Thoracic aorta (tissue), 2 donors: Measurements from ENCODE around the gene GMDS. TPM values are rescaled to one million over a fixed set of nuclear protein-coding genes. Genes with fewer than 3 reads are reported as not detected.

Source experiments
- ATAC-seq: fragments of 150-250 bp; one replicate; pipeline ENCODE4 v1.8.0; 2017; ENCODE audit warnings: low read depth; ENCODE audit not compliant: insufficient number of reproducible peaks, low FRiP score
- DNase-seq: peaks from one replicate; pipeline ENCODE4 v3.0.0-alpha.2; 2020; ENCODE audit warnings: low spot score
- H3K27ac ChIP-seq, 2 donors: fragments of 200-600 bp; sonication (generic); 1 replicate in 1 of 2; 2 replicates in 1 of 2; pipeline ENCODE4 v1.5.1; 2016; ENCODE audit warnings: mild to moderate bottlenecking in 2 of 2, moderate library complexity in 2 of 2
- H3K27me3 ChIP-seq: fragments of 200-600 bp; sonication (generic); replicated peaks from 2 replicates; pipeline ENCODE4 v1.6.0; 2016; ENCODE audit warnings: mild to moderate bottlenecking; ENCODE audit not compliant: insufficient read depth
- H3K36me3 ChIP-seq: fragments of 200-600 bp; sonication (generic); one replicate; pipeline ENCODE4 v1.5.1; 2016
- H3K4me1 ChIP-seq, 2 donors: fragments of 200-600 bp; sonication (generic); 1 replicate in 1 of 2; 2 replicates in 1 of 2; pipeline versions ENCODE4 v1.5.1 to v1.6.0; 2016; ENCODE audit warnings: low read depth in 2 of 2, mild to moderate bottlenecking in 1 of 2; ENCODE audit not compliant: control insufficient read depth in 1 of 2
- H3K4me3 ChIP-seq: fragments of 200-600 bp; sonication (generic); 2 replicates; pipeline ENCODE4 v1.5.1; 2016; ENCODE audit warnings: mild to moderate bottlenecking
- H3K9me3 ChIP-seq: fragments of 200-600 bp; sonication (generic); 2 replicates; pipeline ENCODE4 v1.5.1; 2016
- total RNA-seq, 2 donors: library from RNA; depleted of rRNA; stranded (reverse); fragments of >200 nt; gene quantifications; one replicate each; pipeline versions ENCODE4 v1.1.0 to v1.2.3, GENCODE V29; 2016
- TF ChIP-seq, protein P1 (sequence below): fragments of 200-600 bp; sonication (generic); IDR thresholded peaks from one replicate; pipeline ENCODE4 v1.5.1; 2019; ENCODE audit warnings: antibody characterized with exemption

Gene GMDS
- total RNA-seq, 2 donors from 2014 or later, result 87.8 to 87.9 TPM

DNA sequence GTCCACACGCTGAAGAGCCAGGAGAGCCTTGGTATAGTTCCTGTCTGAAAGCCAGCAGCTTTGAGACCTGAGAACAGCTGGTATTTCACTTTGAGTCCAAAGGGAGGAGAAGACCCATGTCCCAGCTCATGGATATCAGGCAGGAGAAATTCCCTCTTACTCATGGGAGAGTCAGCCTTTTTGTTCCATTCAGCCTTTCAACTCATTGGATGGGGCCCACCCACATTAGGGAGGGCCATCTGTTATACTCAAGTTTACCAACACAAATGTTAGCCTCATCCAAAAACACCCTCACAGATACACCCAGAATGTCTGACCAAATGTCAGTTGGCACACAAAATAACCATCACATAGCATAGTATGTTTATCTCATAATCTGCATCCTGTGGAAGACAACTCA is 80.1 kb downstream of the GMDS start:
- Histone ChIP-seq H3K9me3 (no peaks in the 10 kb centered on the region), H3K27ac (no peak overlapping the region), H3K4me1 (peaks cover 21 to 54% of the 10 kb centered on the region in 2 donors), H3K27me3 (no peaks in the 10 kb centered on the region), H3K4me3 (no peak overlapping the region), H3K36me3 (no peaks in the 10 kb centered on the region)
- no peak for ATAC-seq
- TF ChIP-seq, protein P1, sequence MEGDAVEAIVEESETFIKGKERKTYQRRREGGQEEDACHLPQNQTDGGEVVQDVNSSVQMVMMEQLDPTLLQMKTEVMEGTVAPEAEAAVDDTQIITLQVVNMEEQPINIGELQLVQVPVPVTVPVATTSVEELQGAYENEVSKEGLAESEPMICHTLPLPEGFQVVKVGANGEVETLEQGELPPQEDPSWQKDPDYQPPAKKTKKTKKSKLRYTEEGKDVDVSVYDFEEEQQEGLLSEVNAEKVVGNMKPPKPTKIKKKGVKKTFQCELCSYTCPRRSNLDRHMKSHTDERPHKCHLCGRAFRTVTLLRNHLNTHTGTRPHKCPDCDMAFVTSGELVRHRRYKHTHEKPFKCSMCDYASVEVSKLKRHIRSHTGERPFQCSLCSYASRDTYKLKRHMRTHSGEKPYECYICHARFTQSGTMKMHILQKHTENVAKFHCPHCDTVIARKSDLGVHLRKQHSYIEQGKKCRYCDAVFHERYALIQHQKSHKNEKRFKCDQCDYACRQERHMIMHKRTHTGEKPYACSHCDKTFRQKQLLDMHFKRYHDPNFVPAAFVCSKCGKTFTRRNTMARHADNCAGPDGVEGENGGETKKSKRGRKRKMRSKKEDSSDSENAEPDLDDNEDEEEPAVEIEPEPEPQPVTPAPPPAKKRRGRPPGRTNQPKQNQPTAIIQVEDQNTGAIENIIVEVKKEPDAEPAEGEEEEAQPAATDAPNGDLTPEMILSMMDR, result no peak
- no peak for DNase-seq

DNA sequence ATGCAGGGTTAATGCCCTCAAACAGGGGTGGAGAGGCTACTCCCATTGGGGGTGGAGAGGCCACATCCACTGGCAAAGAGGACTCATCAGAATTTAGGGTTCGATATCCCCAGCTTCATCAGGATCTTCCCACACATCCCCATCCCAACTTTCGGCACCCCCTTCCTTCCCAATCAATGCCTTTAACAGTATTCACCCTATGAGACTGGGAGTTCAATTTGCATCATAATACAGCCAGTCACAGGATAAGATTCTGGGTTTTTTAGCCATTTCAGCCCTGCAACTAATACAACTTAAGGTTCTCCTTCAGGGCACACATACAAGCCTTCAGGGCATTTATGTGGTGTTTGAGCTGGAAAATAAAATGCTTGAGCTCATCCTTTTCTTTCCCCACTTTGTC is 80.9 kb downstream of the GMDS start:
- H3K9me3 ChIP-seq, result no peaks in the 10 kb centered on the region
- H3K4me3 ChIP-seq, result no peak overlapping the region
- no peak for ATAC-seq
- TF ChIP-seq, protein P1, result no peak
- H3K4me1 ChIP-seq, result peaks cover 19 to 49% of the 10 kb centered on the region in 2 donors
- DNase-seq, result no peak
- no peak overlapping the region for H3K27ac ChIP-seq
- no peaks in the 10 kb centered on the region for H3K36me3 ChIP-seq
- no peaks in the 10 kb centered on the region for H3K27me3 ChIP-seq

DNA sequence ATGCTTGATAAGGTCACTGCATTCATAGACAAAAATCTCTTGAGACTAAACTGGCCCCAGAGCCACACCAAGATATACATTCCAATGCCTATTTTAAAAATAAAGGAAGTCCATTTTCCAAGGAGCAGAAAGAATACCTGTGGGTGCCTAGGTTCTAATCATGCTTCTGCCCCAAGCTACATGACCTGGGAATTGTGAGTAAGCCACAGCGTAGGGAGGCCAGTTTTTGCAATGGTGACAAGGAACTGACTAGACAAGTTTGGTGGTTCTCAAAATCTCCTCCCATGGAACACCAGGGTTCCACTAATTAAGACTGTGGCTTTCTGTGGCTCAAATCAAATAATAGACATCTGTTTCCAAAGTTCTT is 83.3 kb downstream of the GMDS start:
- Histone ChIP-seq H3K36me3 (no peaks in the 10 kb centered on the region), H3K9me3 (no peaks in the 10 kb centered on the region), H3K4me3 (no peak overlapping the region), H3K27ac (peak overlapping the region; percentile 29 to 48), H3K27me3 (no peaks in the 10 kb centered on the region), H3K4me1 (peaks cover 12 to 31% of the 10 kb centered on the region in 2 donors)
- ATAC-seq (no peak), DNase-seq (no peak)
- TF ChIP-seq, protein P1, result no peak

DNA sequence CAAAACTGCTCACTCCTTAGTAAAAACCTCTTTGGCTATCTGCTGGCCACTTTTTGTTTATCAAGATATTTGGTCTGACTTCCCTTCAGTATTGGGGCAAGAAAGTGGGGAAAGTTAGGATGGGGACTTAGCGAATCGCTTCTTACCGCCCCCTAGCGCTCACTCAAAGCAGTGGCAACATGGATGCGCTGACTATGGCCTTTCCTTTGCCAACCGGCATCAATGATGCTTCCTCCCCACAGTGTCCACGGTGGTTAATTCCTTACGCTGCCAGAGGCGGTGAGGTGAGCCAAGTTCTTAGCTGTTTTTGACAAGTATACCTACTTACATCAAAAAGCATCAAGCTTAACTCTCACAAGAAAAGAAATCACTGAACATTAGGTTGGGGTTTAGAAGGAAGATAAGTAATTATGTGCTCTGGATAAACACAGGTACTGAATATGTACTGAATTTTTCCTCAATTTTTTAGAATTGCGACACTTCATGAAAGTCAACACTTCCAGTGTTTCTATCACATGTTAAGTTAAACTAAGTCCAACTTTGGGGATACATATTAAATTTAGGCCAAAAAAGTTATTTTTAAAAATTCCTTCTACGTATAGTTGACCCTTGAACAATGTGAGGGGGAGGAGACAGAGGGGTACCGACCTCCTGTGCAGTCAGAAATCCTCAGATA is 86.7 kb downstream of the GMDS start:
- DNase-seq (no peak), ATAC-seq (no peak)
- peaks cover 12 to 26% of the 10 kb centered on the region in 2 donors for H3K4me1 ChIP-seq
- no peaks in the 10 kb centered on the region for H3K27me3 ChIP-seq
- no peaks in the 10 kb centered on the region for H3K36me3 ChIP-seq
- TF ChIP-seq, protein P1, result peak; percentile 15
- no peak overlapping the region for H3K27ac ChIP-seq
- no peak overlapping the region for H3K4me3 ChIP-seq
- no peaks in the 10 kb centered on the region for H3K9me3 ChIP-seq

DNA sequence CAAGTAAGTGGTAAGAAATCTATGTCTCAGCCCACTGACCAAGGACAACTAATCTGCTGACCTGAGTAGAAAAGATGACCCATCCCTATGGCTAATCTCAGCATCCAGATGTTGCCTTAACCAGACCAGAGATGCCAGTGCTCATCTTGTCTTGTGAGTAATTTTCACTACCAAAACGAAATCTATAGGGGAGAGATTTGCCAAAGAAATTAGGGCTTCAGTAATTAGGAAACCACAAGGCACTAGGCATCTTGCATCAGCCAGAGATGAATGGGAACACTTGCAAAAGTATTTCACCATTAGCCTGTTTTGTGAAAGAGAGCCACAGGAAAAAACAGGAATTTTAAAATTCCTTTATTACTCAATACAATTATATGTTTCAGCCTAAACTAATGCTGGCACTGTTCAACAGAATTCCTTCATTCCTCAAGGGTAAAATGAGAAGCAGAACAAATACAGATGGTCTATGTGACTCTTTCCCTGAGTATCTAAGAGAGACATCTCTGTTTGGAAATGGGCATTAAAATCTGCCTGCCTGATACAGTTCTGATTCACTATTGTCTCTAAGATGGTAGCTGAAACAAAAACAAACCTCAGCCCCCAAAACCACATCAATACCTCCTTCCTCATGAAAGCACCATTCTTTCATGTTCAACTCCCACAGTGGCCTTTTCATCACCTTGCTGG is 87.8 kb downstream of the GMDS start:
- Histone ChIP-seq H3K27ac (peak overlapping the region in 1 of 2 donors; percentile 2), H3K36me3 (no peaks in the 10 kb centered on the region), H3K4me1 (peaks cover 12 to 23% of the 10 kb centered on the region in 2 donors), H3K9me3 (no peaks in the 10 kb centered on the region), H3K27me3 (no peaks in the 10 kb centered on the region), H3K4me3 (no peak overlapping the region)
- DNase-seq (no peak), ATAC-seq (peak; percentile 36)
- TF ChIP-seq, protein P1, result no peak
